OCI-LY7 (cell line): Measurements from ENCODE around the gene ZNF786. TPM values are rescaled to one million over a fixed set of nuclear protein-coding genes. Genes with fewer than 3 reads are reported as not detected.

Source experiments
- BruUV-seq: library from RNA; stranded (reverse); fragments of 400-500 nt; replicated peaks from 2 replicates; lab custom pipeline; 2021; lab: Mats Ljungman, UMichigan
- CTCF ChIA-PET: fragments of 300-600 bp; sonication (Branson Sonifier 250); formaldehyde crosslinking; loops from one replicate; lab custom pipeline; 2022; ENCODE audit warnings: antibody characterized with exemption; ENCODE audit not compliant: unreplicated experiment; lab: Charles Lee
- POLR2A ChIA-PET: fragments of 300-600 bp; sonication (Branson Sonifier 250); formaldehyde crosslinking; loops from one replicate; lab custom pipeline; 2022; ENCODE audit warnings: antibody characterized with exemption; lab: Charles Lee
- DNase-seq: peaks from one replicate; pipeline ENCODE4 v3.0.0-alpha.2; 2015; ENCODE audit warnings: low spot score
- H2AFZ ChIP-seq: fragments of 200-600 bp; sonication (generic), shearing (Covaris generic); 2 replicates; pipeline ENCODE4 v1.6.1; 2014; ENCODE audit warnings: mild to moderate bottlenecking, antibody characterized with exemption, low read length, moderate library complexity
- H3K27ac ChIP-seq: fragments of 200-600 bp; sonication (generic); 2 replicates; pipeline ENCODE4 v1.5.1; 2014; ENCODE audit warnings: mixed run types, low read depth, mild to moderate bottlenecking, moderate library complexity, low read length, inconsistent platforms; ENCODE audit not compliant: poor library complexity, severe bottlenecking
- H3K36me3 ChIP-seq: fragments of 200-600 bp; sonication (generic); 2 replicates; pipeline ENCODE4 v1.6.1; 2014; ENCODE audit warnings: mild to moderate bottlenecking, antibody characterized with exemption, low read length, moderate library complexity, mixed read lengths; ENCODE audit not compliant: insufficient read depth
- H3K4me1 ChIP-seq: fragments of 200-600 bp; sonication (generic); 2 replicates; pipeline ENCODE4 v1.5.1; 2014; ENCODE audit warnings: mild to moderate bottlenecking, low read length; ENCODE audit not compliant: insufficient read depth, poor library complexity, severe bottlenecking
- H3K4me2 ChIP-seq: fragments of 200-600 bp; sonication (generic); 2 replicates; pipeline ENCODE4 v1.6.1; 2014; ENCODE audit warnings: mild to moderate bottlenecking, low read length
- H3K4me3 ChIP-seq: fragments of 200-600 bp; sonication (generic); 2 replicates; pipeline ENCODE4 v1.5.1; 2014; ENCODE audit warnings: mild to moderate bottlenecking, low read depth, low read length; ENCODE audit not compliant: poor library complexity, severe bottlenecking
- H3K79me2 ChIP-seq: fragments of 200-600 bp; sonication (generic); 2 replicates; pipeline ENCODE4 v1.6.1; 2016; ENCODE audit warnings: low read depth, mild to moderate bottlenecking, low read length, moderate library complexity, mixed read lengths; ENCODE audit not compliant: insufficient read depth
- H3K9me2 ChIP-seq: fragments of 200-600 bp; sonication (generic); 2 replicates; pipeline ENCODE4 v1.6.1; 2016; ENCODE audit warnings: mild to moderate bottlenecking, low read length, mixed read lengths; ENCODE audit not compliant: insufficient read depth
- H3K9me3 ChIP-seq: fragments of 200-600 bp; sonication (generic); 2 replicates; pipeline ENCODE4 v1.6.1; 2014; ENCODE audit warnings: mild to moderate bottlenecking, mixed run types, low read length, mixed read lengths
- H4K20me1 ChIP-seq: fragments of 200-600 bp; sonication (generic); 2 replicates; pipeline ENCODE4 v1.6.1; 2014; ENCODE audit warnings: mild to moderate bottlenecking, antibody characterized with exemption, low read length, moderate library complexity, mixed read lengths; ENCODE audit not compliant: insufficient read depth
- EZH2phosphoT487 ChIP-seq: fragments of 200-600 bp; sonication (generic); IDR thresholded peaks from 2 replicates; pipeline ENCODE4 v1.6.1; 2018; ENCODE audit warnings: low read depth, borderline replicate concordance, mild to moderate bottlenecking, mixed run types, antibody characterized with exemption, low read length, moderate library complexity, mixed read lengths
- intact Hi-C: fragments of 100-400 bp; cut with micrococcal nuclease; formaldehyde crosslinking; loops from one replicate; pipeline ENCODE4 v1.10.0; 2022; ENCODE audit not compliant: unreplicated experiment
- total RNA-seq, 2 experiments: library from RNA; depleted of rRNA in 1 of 2; stranded (reverse); fragments of >200 nt in 1 of 2; shearing (Covaris generic) in 1 of 2; gene quantifications; 2 replicates each; pipeline ENCODE4 v1.2.3, GENCODE V29; 2014 to 2022
- TF ChIP-seq, protein P1 (sequence below): fragments of 200-600 bp; sonication (generic); conservative IDR thresholded peaks from 2 replicates; pipeline ENCODE4 v1.5.1; 2014; ENCODE audit warnings: mild to moderate bottlenecking, antibody characterized with exemption, low read length, moderate library complexity, mixed read lengths

ZNF786 gene
- total RNA-seq, 2 experiments from 2014 or later, result 5.1 to 7.7 TPM

DNA sequence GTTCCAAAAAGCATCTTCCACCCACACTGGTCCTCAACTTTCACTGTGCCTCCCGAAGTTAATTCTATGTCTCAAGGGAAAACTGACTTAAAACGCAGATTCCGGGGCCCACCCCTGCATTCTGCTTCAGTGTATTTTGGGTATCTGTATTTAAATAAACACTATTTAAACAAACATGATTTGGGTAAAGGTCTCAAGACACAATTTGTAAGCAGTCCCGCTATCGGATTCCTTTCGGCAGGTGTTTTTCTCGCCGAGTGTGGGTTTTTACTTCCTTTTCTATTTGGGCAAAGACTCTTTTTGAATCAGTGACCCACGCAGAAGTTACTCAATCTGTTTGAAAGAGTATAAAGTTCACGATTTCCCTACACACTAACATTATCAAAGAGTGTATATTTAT lies 63.5 kb downstream of the ZNF786 start:
- peak overlapping the region; percentile 94 for H3K4me2 ChIP-seq
- TF ChIP-seq, protein P1, sequence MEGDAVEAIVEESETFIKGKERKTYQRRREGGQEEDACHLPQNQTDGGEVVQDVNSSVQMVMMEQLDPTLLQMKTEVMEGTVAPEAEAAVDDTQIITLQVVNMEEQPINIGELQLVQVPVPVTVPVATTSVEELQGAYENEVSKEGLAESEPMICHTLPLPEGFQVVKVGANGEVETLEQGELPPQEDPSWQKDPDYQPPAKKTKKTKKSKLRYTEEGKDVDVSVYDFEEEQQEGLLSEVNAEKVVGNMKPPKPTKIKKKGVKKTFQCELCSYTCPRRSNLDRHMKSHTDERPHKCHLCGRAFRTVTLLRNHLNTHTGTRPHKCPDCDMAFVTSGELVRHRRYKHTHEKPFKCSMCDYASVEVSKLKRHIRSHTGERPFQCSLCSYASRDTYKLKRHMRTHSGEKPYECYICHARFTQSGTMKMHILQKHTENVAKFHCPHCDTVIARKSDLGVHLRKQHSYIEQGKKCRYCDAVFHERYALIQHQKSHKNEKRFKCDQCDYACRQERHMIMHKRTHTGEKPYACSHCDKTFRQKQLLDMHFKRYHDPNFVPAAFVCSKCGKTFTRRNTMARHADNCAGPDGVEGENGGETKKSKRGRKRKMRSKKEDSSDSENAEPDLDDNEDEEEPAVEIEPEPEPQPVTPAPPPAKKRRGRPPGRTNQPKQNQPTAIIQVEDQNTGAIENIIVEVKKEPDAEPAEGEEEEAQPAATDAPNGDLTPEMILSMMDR, result no peak
- no peak for TF ChIP-seq EZH2phosphoT487
- H3K36me3 ChIP-seq, result peaks cover 28% of the 10 kb centered on the region
- peak; percentile 57 for DNase-seq
- H3K9me2 ChIP-seq, result no peaks in the 10 kb centered on the region
- H3K4me1 ChIP-seq, result peaks cover 31% of the 10 kb centered on the region
- H4K20me1 ChIP-seq, result peaks cover 7% of the 10 kb centered on the region
- no peaks in the 10 kb centered on the region for H3K9me3 ChIP-seq
- H3K27ac ChIP-seq, result peak overlapping the region; percentile 84
- H3K4me3 ChIP-seq, result peak overlapping the region; percentile 96
- ChIA-PET POLR2A (interaction anchor here (0.6 to 1.5 kb wide), 6 partner anchors 16 to 42 kb away, joined by 3 to 4 read pairs (median 3); no protein-coding TSS in a partner anchor), CTCF (interaction anchor here (0.5 to 1.8 kb wide), 2 partner anchors 10 to 39 kb away, joined by 4 to 10 read pairs; no protein-coding TSS in a partner anchor)
- peaks cover 60% of the 10 kb centered on the region for H3K79me2 ChIP-seq
- BruUV-seq, result TSS peak; percentile 64
- intact Hi-C loops, result loop anchor here (5.0 kb wide), 1 partner anchor 235 kb away; the partner anchor contains the start of gene ZNF783
- H2AFZ ChIP-seq, result no peak overlapping the region

DNA sequence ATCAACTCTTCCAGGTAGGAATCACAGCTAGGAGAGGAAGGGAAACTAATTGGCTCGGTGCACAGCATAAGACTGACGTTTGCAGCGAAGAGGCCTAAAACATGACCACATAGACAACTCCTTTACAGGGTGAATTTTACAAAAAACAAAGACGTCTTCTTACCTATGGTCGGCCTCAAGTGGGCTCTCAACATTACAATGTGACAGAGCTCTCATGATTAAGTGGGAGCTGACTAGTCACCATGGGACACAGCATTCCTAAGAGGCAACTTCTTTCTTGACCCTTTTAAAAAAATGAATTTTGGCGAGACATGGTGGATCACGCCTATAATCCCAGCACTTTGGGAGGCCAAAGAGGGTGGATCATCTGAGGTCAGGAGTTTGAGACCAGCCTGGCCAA lies 66.9 kb downstream of the ZNF786 start:
- BruUV-seq, result no TSS peak
- Histone ChIP-seq H3K27ac (no peak overlapping the region), H3K36me3 (peaks cover 59% of the 10 kb centered on the region), H2AFZ (no peak overlapping the region), H3K4me3 (no peak overlapping the region), H3K9me3 (no peaks in the 10 kb centered on the region), H3K79me2 (peaks cover 66% of the 10 kb centered on the region), H3K4me2 (no peak overlapping the region), H4K20me1 (peaks cover 7% of the 10 kb centered on the region), H3K4me1 (peaks cover 29% of the 10 kb centered on the region), H3K9me2 (no peaks in the 10 kb centered on the region)
- CTCF ChIA-PET, result no interaction called here
- intact Hi-C loops, result no loop called here
- DNase-seq, result no peak
- POLR2A ChIA-PET, result interaction anchor here (0.8 kb wide), 1 partner anchor 82 kb away, joined by 3 read pairs; no protein-coding TSS in a partner anchor
- TF ChIP-seq EZH2phosphoT487, result no peak

DNA sequence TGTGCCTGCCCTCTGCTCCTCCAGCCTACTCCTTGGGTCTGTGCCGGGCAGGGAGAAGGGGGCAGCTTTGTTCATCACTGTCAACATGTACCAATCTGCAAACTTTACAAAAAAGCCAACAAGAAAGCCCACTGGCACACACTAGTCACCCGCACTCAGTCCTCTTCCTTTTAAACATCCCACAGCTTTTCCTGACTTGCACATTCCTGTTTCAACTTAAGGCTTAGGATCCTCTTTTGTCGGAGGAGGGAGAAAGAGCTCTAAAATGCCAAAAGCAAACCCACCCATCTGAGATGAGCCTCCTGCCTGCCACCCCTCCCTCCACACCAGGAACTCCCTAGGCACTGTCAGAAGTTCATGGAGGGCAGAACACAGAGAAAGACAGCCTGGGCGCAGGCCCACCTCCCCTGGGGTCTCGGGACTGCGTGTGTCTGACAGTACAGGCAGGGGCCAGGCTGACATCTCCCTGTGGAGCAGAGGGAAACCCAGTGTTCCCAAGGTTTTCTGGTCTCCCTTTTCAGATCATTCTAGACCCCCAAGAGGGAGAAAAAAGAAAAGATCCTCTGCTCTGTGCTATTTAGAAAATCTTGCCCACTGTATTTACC lies 67.7 kb downstream of the ZNF786 start:
- peaks cover 34% of the 10 kb centered on the region for H3K4me1 ChIP-seq
- peaks cover 7% of the 10 kb centered on the region for H4K20me1 ChIP-seq
- ChIA-PET CTCF (no interaction called here), POLR2A (no interaction called here)
- BruUV-seq, result no TSS peak
- H3K79me2 ChIP-seq, result peaks cover 63% of the 10 kb centered on the region
- DNase-seq, result no peak
- no peak overlapping the region for H2AFZ ChIP-seq
- H3K27ac ChIP-seq, result no peak overlapping the region
- no peak overlapping the region for H3K4me2 ChIP-seq
- TF ChIP-seq, protein P1, result no peak
- TF ChIP-seq EZH2phosphoT487, result no peak
- H3K36me3 ChIP-seq, result peaks cover 65% of the 10 kb centered on the region
- no peak overlapping the region for H3K4me3 ChIP-seq
- no peaks in the 10 kb centered on the region for H3K9me3 ChIP-seq
- no peaks in the 10 kb centered on the region for H3K9me2 ChIP-seq
- intact Hi-C loops, result no loop called here
